Measurements from ENCODE around the gene ZNF324B. TPM values are rescaled to one million over a fixed set of nuclear protein-coding genes. Genes with fewer than 3 reads are reported as not detected.
"Not testable (repeated sequence)": the region's sequence is repeated elsewhere in the genome, so short reads cannot be mapped to it uniquely, and the experiment has no call there.

The ZNF324B gene
- polyA plus RNA-seq (2012; ENCODE audit: insufficient read depth, insufficient read length): 8.6 TPM

DNA sequence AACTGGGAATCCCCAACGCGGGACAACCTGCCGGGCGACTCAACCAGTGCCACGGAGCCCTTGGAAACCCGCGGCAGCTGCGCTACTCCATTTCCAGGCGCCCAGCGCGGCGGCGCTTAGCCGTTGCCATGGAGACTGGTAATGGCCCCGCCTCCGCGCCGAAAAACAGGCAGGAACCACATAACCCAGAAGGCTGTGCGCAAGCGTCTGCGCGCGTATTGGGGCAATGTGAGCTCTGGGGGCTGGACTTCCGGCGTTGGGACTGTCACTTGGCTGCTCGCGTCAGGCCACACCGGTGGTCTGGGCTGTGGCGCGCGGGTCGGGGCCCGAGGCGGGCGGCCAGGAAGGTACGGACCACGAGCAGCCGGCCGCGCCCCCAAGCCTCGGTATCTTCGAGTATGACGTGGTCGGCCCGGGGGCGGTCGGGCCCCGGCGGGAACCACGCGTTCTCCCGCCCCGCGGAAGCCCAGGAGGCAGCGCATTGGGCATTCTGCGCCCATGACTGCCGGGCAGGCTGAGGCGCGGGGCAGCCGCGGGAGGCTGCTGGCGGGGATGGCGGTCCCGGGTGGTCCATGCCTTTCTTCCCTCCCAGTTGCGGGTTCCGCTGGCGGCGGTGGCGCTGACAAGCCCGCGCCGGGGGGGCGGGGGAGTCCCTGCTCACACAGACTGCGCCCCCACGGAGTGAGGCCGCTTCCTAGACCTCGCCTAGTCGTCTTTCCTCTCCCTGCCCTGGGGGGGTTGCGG, at the start of gene ZNF324B:
Gene ZNF324B (plus strand): TSS at position 265 of the 744 bp plus-strand sequence. CDS start 2,080 bp downstream, outside the sequence.
- peak; percentile 94 for DNase-seq (ENCODE audit: low read depth, low spot score)
- H3K4me3 ChIP-seq (ENCODE audit: low read length): peak within 1 kb of the TSS; percentile 64

DNA sequence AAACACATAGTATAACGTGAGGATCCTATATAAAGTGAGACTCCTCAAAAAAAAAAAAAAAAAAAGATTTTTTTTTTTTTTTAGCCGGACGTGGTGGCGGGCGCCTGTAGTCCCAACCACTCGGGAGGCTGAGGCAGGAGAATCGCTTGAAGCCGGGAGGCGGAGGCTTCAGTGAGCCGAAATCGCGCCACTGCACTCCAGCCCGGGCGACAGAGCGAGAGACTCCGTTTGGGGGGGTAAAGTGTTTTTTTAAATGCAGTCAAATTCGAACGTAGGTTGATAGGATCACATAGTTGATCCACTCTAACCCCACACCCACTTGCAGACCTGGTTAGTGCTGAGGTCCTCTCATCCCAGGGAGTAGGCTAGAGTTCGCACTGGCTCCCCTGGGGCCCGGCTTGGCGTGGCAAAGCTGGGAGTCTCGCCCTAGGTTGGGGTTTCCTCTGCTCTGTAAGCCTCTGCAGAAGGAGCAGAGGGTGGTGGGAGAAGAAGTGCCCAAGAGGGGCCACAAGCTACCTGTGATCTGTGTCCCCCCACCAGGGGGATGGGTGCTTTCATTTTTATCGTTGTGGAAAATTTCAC, 49.5 kb upstream of the ZNF324B start:
- H3K4me3 ChIP-seq (ENCODE audit: low read length): peak overlapping the region; percentile 74
- no peak for DNase-seq (ENCODE audit: low read depth, low spot score)

DNA sequence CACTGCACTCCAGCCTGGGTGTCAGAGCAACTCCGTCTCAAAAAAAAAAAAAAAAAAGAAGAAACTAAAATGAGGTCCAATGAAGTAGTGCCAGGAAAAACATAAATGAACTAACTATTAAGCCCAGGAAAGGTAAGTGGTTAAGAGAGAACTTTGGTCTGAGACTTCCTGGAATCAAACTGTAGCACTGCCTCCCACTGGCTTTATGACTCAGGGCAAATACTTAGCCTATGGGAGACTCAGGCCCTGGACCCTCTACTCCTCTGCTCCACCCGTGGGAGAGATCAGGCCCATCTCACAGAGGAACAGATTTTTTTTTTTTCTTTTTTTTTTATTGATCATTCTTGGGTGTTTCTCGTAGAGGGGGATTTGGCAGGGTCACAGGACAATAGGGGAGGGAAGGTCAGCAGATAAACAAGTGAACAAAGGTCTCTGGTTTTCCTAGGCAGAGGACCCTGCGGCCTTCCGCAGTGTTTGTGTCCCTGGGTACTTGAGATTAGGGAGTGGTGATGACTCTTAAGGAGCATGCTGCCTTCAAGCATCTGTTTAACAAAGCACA, 47.4 kb upstream of the ZNF324B start:
- not testable (repeated sequence) for DNase-seq (ENCODE audit: low read depth, low spot score); H3K4me3 ChIP-seq (ENCODE audit: low read length)

DNA sequence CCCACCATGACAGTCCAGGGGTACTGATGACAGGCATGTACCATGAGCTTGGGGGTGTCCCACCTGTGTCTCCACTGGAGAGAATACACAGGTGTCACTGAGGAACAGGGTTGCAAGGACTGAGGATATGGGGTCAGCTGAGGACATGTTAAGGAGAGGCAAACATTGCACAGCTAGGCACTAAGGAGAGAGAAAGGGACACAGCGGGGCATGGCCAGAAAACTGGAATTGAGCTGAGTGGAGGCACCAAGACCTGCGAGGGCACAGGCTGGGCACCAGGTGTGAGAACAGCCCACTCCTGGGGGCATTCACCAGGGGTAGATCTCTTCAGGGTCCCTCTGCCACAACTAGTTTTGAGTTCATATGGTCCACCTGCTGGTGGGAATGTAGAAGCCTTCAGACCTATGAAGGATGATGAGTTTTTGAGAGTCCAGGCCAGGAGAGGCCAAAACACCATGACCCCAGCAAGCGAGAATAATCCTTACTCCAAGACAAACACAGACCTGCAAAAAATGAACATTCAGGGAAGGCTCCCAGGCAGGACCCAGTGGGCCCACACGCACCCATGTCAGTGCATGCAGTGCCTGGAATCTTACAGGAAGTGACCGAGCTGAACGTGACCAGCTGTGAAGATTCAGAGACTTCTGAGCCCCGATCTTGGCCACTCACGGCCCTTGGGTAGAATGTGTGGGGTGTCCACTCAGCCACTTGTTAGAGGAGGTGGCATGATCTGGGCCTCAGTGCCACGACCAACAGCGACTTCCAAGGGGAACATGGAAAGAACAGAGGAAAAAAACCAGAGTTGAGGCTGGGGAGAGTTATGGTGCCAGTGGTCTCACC, 44.4 kb upstream of the ZNF324B start:
- peak overlapping the region; percentile 92 for H3K4me3 ChIP-seq (ENCODE audit: low read length)
- no peak for DNase-seq (ENCODE audit: low read depth, low spot score)

DNA sequence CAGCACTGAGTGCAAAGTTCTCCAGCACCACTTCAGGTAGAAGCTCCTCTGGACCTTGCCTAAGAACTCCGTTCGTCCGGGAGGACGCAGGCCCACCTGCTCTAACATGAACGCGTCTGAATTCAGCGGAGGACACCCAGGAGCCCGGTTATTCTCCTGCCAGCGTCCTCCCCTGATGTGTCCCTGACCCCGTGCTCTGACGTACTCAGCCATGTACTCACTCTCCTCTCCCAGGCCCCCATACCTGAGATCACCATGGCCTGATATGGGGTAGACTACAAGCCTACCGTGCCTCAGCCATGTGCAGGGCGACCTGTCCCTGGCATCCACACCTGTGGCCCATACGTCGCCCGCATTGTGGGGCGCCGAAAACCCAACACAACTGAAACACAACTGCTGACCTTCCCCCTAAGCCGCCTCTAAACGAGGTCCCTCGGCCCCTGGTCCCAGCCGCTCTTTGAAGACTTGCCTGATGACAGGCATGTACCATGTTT, 43.7 kb upstream of the ZNF324B start:
- peak overlapping the region; percentile 92 for H3K4me3 ChIP-seq (ENCODE audit: low read length)
- no peak for DNase-seq (ENCODE audit: low read depth, low spot score)

DNA sequence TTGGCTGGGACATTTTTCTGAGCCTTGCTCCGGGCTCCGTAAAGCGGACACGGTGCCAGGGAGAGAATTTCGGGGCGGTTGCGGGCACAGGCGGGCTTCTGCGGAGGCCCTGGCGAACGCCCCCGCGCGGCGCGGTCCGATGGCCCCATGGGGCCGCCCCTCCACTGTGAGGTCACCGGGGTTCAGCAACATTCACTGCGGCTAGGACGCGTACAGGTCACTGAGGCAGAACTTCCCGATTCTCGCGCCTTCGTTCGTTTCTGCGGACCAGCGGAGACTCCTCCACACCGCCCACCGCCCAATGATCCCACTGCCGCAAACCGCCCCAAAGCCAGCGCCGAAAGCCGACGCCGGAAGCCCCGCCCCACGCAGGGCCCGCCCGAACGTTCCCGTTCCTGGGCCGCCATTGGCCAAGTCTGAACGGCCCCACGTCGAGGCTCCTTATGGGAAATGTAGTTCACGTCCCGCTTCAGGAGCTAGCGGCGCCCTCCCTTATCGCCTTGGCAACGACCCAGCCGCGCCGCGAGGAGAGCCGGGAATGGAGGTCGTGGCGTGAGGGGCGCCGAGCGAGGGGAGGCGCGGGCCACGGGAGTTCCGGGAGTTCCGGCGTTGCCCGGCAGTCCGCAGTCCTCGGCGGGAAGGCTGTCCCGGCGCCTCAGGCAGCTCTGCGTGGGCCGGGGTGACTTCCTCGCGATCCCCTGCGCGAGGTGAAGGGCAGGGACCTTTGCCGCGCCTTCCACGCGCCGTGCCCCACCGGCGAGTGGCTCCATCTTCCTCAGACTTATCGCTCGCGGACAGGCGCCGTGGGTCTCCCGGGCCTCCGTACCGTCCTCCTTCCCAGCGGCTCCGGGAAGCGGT, 43.0 kb upstream of the ZNF324B start, which contains the start of gene ZNF584:
Gene ZNF584 (plus strand): TSS at position 498 of the 858 bp plus-strand sequence. CDS start 499 bp downstream, outside the sequence.
- DNase-seq (ENCODE audit: low read depth, low spot score): peak; percentile 94
- H3K4me3 ChIP-seq (ENCODE audit: low read length): peak within 1 kb of the TSS; percentile 92

DNA sequence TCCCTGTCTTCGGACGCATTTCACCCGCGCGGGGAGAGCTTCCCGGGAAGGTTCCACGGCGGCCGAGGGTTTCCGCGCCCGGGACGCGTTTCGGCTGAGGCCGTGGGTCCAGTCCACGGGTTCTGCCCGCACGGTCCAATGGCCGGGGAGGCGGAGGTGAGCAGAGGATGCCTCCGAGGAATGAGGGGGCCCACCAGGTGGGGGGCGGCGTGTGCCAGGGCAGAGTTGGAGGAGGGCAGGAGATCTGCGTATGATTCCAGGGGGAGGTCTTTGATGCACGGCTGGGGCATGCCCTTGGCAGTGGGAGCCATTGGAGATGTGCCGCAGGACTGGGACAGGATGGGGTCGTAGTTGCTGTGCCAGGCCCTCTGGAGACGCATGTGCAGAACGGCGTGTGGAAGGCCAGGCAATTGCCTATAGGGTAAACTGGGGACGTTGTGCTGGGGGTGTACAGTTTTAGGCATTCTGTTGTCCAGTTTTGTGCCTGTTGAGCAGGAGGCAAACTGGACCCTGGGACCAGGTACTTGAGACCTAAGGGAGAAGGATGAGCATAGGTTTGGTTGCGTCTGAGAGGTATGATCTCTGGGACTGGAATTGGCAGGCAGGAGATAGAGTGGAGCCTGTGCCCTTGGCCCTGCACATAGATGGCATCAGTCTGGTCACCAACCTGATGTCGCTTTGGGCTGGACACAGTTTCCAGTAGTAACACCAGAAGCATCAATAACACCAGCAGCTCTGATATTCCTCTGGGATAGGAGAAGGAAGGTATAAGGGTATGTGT, 42.2 kb upstream of the ZNF324B start:
- DNase-seq (ENCODE audit: low read depth, low spot score): no peak
- H3K4me3 ChIP-seq (ENCODE audit: low read length): peak overlapping the region; percentile 92

DNA sequence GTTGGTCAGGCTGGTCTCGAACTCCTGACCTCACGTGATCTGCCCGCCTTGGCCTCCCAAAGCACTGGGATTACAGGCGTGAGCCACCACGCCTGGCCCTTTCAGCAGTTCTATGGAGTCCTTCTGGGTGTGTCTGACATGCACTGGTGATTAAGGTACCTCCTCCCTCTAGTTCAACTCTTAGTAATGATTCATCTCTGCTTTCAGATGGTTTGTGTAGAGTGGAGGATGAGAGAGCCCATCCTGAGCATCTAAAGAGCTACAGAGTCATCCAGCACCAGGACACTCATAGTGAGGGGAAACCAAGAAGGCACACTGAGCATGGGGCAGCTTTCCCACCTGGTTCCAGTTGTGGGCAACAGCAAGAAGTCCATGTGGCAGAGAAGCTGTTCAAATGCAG, 34.8 kb upstream of the ZNF324B start:
- no peak for DNase-seq (ENCODE audit: low read depth, low spot score)
- H3K4me3 ChIP-seq (ENCODE audit: low read length): no peak overlapping the region

DNA sequence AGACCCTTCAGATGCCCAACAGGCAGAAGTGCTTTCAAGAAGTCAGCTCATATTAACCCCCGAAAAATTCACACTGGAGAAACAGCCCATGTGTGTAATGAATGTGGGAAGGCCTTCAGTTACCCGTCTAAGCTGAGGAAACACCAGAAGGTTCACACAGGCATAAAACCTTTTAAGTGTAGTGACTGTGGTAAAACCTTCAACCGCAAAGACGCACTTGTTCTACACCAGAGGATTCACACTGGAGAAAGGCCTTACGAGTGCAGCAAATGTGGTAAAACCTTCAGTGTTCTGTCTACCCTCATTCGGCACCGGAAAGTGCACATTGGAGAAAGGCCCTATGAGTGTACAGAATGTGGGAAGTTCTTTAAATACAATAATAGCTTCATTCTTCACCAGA, 34.4 kb upstream of the ZNF324B start:
- DNase-seq (ENCODE audit: low read depth, low spot score): peak; percentile 99
- no peak overlapping the region for H3K4me3 ChIP-seq (ENCODE audit: low read length)

DNA sequence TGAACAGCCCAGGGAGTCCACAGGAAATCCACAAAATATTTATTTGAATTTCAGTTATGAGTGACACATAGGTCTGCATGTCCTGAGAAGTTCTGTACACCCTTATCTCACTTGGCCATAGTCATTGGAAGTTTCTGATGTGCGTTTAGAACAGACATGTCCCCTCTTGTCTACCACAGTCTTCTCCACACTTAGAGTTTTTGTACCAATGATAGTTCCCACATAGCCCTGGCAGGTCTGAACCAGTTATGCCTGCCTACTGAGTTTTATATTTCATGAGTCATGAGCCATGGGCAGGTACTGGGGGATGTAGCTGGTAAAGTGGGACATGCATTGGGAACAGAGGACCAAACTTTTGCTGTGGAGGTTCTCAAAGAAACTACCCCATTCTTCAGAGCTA, 22.8 kb upstream of the ZNF324B start:
- DNase-seq (ENCODE audit: low read depth, low spot score): no peak
- no peak overlapping the region for H3K4me3 ChIP-seq (ENCODE audit: low read length)

DNA sequence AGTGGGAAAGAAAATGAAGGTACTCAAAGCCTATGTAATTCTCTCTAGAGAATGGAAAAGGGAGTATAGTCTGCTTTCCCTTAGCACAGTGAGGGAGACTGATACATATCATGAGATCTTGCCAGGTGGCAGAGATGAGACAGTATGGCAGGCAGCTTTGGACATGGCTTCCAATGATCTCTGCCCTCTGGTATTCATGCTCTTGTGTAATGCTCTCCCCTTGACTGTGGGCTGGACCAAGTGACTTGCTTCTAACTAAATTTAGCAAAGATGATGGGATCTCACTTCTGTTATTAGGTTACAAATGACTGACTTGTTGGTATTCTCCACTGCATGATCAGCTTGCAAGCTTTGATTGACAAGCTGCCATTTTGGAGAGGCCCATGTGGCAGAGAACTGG, 21.7 kb upstream of the ZNF324B start:
- H3K4me3 ChIP-seq (ENCODE audit: low read length): no peak overlapping the region
- DNase-seq (ENCODE audit: low read depth, low spot score): no peak

DNA sequence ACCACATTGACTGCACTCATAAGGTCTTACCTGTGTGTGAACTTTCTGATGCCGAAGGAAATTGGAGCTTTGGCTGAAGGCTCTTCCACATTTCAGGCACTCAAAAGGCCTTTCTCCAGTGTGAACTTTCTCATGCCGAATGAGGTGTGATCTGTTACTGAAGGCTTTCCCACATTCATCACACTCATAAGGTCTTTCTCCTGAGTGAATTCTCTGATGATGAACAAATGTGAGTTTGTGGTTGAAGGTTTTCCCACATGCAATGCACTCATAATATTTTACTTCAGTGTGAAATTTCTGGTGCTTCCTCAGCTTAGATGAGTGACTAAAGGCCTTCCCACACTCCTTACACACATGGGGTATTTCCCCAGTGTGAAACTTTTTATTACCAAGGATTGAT, 17.2 kb upstream of the ZNF324B start:
- no peak for DNase-seq (ENCODE audit: low read depth, low spot score)
- no peak overlapping the region for H3K4me3 ChIP-seq (ENCODE audit: low read length)

DNA sequence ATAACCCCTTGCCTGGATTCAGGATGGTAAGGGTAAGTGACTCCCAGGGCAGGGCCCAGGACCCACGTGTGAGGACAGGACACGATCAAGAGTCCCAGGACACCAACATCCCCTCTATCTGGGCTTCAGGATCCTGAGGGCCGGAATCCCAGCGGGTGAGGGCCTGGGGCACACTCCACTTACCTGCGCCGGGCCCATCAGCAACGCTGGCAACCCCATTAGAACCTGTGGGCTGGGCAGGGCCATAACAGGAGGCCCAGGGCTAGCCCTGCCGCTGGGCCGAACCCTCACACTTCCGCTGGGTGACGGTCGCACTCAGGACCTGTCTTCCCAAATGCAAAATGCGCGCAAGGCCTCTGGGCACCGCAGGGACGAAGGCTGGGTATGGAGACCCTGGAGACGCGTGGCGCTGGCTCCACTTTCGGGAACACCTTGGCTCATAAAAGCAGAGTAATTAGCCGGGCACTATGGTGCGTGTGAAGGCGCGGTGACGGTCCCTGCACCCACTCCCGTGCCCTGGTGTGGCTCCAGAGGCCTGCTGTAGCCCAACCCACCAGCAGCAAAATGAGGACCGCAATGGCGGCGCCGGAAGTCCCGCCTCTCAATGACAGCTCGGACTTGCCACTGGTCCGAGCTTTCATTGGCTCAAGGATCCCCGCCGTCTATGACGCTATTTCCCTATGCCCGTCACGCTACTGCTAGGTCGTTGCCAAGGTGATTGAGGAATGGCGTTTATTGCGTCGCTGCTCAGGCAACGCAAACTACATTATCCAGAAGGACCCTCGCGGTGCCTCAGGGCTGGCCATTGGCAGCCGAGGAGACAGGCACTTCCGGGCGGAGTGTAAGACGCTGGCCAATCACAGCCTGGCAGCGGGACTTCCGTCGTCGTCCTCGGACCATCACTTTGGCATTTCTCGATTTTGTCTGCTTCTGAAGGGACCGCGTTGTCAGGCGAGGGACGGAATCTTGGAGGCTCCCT, 11.6 kb upstream of the ZNF324B start, which contains the start of gene ZNF132:
Gene ZNF132 (minus strand): TSS at position 578 of the 979 bp plus-strand sequence. CDS start 332 bp downstream, at position 246.
- DNase-seq (ENCODE audit: low read depth, low spot score): no peak
- no peak within 1 kb of the TSS for H3K4me3 ChIP-seq (ENCODE audit: low read length)

DNA sequence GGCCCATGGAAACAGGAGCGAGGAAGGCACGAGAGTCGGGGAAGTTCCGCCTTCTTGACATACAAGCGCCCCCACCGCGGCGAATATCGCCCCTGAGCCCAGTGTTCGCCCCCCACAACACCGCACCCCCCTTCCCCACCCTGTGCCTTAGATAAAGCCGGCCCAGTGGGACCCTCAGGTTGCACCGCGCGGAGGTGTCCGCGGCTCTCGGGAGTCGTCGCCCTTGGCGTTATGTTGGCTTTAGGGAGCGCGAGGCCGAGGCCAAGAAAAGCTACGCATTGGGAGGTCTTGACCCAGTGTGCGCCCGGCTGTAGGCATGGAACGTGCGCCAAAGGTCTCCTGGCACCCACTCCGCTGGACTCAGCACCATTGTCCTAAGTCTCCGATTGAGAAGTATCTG, 10.9 kb upstream of the ZNF324B start:
- H3K4me3 ChIP-seq (ENCODE audit: low read length): no peak overlapping the region
- DNase-seq (ENCODE audit: low read depth, low spot score): no peak

DNA sequence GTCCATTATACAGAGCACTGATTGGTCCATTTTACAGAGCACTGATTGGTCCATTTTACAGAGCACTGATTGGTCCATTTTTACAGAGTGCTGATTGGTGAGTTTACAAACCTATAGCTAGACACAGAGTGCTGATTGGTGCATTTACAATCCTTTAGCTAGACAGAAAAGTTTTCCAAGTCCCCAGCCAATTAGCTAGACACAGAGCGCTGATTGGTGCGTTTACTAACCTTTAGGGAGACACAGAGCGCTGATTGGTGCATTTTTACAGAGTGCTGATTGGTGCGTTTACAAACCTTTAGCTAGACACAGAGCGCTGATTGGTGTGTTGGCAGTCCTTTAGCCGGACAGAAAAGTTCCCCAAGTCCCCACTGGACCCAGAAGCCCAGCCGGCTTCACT, 8.4 kb upstream of the ZNF324B start:
- not testable (repeated sequence) for DNase-seq (ENCODE audit: low read depth, low spot score); H3K4me3 ChIP-seq (ENCODE audit: low read length)

DNA sequence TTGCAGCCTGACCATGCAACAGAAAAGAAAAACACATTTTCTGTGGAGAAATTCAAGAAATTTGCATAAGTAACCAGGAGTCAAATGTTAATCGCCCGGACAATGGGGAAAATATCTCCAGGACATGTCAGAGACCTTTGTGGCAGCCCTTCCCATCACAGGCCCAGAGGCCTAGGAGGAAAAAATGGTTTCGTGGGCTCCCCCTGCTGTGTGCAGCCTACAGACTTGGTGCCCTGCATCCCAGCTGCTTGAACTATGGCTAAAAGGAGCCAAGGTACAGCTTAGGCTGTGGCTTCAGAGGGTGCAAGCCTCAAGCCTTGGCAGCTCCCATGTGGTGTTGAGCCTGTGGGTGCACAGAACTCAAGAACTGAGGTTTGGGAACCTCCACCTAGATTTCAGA, 2.6 kb upstream of the ZNF324B start:
- H3K4me3 ChIP-seq (ENCODE audit: low read length); DNase-seq (ENCODE audit: low read depth, low spot score): not testable (repeated sequence)
